Spinal cord (tissue), 10 donors: ENCODE results near the gene MED27. TPM values are rescaled to one million over a fixed set of nuclear protein-coding genes. Genes with fewer than 3 reads are reported as not detected.

Source experiments
- DNase-seq, 6 donors: peaks; one replicate each; pipeline versions ENCODE4 v3.0.0 to v3.0.0-alpha.2; 2013 to 2015; ENCODE audit warnings: low spot score in 6 of 6, low read depth in 4 of 6
- H3K27ac ChIP-seq: one replicate; pipeline ENCODE4 v1.5.1; 2013; ENCODE audit warnings: low read depth, low read length, control low read depth
- H3K27me3 ChIP-seq: one replicate; pipeline ENCODE4 v1.6.1; 2013; ENCODE audit warnings: low read length; ENCODE audit not compliant: control insufficient read depth, insufficient read depth
- H3K36me3 ChIP-seq: one replicate; pipeline ENCODE4 v1.6.1; 2013; ENCODE audit warnings: low read length; ENCODE audit not compliant: control insufficient read depth, insufficient read depth
- H3K4me1 ChIP-seq: one replicate; pipeline ENCODE4 v1.6.1; 2013; ENCODE audit warnings: low read length; ENCODE audit not compliant: control insufficient read depth, insufficient read depth
- H3K4me3 ChIP-seq: one replicate; pipeline ENCODE4 v1.5.1; 2013; ENCODE audit warnings: low read depth, low read length, control low read depth
- H3K9me3 ChIP-seq: one replicate; pipeline ENCODE4 v1.6.1; 2013; ENCODE audit warnings: low read length; ENCODE audit not compliant: control insufficient read depth, insufficient read depth
- WGBS: methylation state at CpG from one replicate; pipeline ENCODE4 v1.1.5; 2013; ENCODE audit warnings: missing lambda C conversion rate; ENCODE audit not compliant: insufficient coverage; 5-methylcytosine and 5-hydroxymethylcytosine counted together
- polyA plus RNA-seq, 2 donors: library from polyadenylated mRNA; unstranded; fragments of 120-200 nt; gene quantifications; one replicate each; pipeline ENCODE4 v1.2.1, GENCODE V29; 2013; ENCODE audit not compliant: insufficient read length in 2 of 2
- total RNA-seq, 2 donors: library from RNA; depleted of rRNA in 1 of 2; stranded (reverse); fragments of 120-200 nt in 1 of 2; fragments of >200 nt in 1 of 2; gene quantifications; one replicate each; pipeline versions ENCODE4 v1.2.3 to v1.2.4, GENCODE V29; 2013 to 2014
- donor health status: healthy.

Gene MED27
- total and polyA plus RNA-seq, 4 donors = 13.9 to 27.8 (median 25.8) TPM

DNA sequence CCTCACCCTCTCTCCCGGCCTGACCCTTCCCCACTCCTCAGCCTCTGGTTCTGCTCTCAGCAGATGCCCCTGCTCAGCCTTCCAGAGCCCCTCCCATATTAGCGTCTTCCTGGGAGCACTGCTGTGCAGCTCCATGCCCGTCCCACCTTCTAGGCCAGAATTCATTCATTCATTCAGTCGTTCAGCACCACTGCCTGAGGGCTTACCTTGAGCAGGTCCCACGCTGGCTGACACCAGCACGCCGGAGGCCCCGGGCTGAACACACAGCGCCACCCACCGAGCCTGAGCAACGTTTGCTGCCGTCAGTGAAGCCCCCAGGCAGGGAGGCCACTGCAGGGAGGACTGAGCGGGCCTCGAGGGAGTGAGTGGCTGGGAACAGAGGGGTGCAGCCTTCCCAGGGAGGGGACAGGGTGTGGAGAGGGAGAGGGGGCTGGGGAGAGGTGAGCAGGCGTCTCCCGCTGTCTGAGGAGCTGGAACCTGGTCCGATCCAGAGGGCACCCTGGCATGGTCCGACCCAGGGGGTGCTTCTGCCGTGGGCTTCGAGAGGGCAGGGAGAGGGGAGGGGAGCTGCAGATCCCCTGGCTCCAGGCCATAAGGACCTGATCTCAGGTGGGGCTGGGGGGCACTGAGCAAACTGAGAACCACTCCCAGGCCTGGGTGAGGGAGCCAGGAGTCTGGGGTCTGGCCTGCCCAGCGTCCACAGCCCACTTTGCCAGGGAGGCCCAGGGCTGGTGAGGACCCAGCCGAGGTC lies 241.0 kb downstream of the MED27 start:
- Histone ChIP-seq H3K27ac (no peak overlapping the region), H3K36me3 (no peaks in the 10 kb centered on the region), H3K9me3 (peaks cover 1% of the 10 kb centered on the region), H3K27me3 (peaks cover 2% of the 10 kb centered on the region), H3K4me1 (peaks cover 10% of the 10 kb centered on the region), H3K4me3 (no peak overlapping the region)
- no peak for DNase-seq
- WGBS = 62% methylated on average over 22 of the region's 22 CpGs

DNA sequence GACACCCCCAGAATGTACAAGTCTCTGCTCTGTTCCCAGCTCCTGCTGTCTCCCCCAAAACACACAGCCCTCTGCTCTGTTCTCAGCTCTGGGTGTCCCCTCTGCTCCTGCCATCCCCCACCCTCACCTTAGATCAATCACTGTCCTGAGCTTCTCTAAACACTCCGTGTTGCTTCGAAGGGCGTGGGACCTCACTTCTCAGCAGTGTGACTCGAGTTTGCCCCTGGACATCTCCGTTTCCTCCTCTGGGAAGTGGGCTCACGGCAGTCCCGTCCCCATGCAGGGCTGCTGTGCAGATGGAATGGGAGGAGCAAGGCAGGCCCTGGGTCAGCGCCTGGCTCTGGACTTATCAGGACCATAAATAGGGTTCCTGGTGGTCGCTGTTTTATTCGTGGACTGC lies 241.8 kb downstream of the MED27 start:
- Histone ChIP-seq H3K4me3 (no peak overlapping the region), H3K9me3 (peaks cover 2% of the 10 kb centered on the region), H3K36me3 (no peaks in the 10 kb centered on the region), H3K27ac (no peak overlapping the region), H3K27me3 (peaks cover 2% of the 10 kb centered on the region), H3K4me1 (peaks cover 10% of the 10 kb centered on the region)
- DNase-seq = no peak
- WGBS = 60% methylated on average over 10 of the region's 10 CpGs

- no peaks in the 10 kb centered on the region for H3K36me3 ChIP-seq
- no peak overlapping the region for H3K27ac ChIP-seq
- peak in 1 of 6 donors; percentile 32 for DNase-seq
- peaks cover 2% of the 10 kb centered on the region for H3K9me3 ChIP-seq
- H3K4me3 ChIP-seq = no peak overlapping the region
- 60% methylated on average over 10 of the region's 10 CpGs for WGBS
- peaks cover 2% of the 10 kb centered on the region for H3K27me3 ChIP-seq
- H3K4me1 ChIP-seq = peaks cover 10% of the 10 kb centered on the region
Observed at GRCh38 chr9:131837316-131837715, 242.4 kb downstream of the MED27 start.

DNA sequence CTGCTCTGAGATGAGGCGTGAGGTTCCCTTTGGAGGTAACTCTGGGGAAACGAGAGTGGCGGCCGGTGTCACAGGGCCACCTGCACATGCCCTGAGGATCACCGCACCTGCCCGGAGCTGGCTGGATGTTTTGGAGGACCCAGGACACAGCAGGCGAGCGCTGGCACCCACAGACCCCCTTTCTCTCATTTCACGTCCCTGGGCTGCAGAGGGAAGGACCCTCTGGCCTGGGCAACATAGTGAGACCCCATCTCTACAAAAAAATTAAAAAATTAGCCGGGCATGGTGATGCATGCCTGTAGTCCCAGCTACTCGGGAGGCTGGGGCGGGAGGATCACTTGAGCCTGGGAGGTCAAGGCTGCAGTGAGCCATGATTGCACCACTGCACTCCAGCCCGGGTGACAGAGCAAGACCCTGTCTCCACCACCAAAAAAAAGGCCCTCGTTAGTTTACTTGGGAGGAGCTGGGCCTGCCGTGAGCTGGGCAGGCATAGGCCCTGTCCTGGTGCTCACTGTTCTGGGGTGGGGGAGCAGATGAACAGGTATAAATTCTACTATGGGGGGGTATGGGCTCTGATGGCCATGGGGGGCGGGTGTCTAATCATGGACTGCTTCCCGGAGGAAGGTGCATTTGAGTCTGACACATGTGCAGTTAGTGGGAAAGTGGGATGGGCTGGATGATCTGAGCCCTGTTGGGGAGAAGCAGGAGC lies 242.9 kb downstream of the MED27 start:
- Histone ChIP-seq H3K9me3 (peaks cover 2% of the 10 kb centered on the region), H3K27ac (no peak overlapping the region), H3K4me3 (no peak overlapping the region), H3K36me3 (no peaks in the 10 kb centered on the region), H3K27me3 (peaks cover 2% of the 10 kb centered on the region), H3K4me1 (peaks cover 10% of the 10 kb centered on the region)
- 87% methylated on average over 15 of the region's 17 CpGs for WGBS
- no peak for DNase-seq

DNA sequence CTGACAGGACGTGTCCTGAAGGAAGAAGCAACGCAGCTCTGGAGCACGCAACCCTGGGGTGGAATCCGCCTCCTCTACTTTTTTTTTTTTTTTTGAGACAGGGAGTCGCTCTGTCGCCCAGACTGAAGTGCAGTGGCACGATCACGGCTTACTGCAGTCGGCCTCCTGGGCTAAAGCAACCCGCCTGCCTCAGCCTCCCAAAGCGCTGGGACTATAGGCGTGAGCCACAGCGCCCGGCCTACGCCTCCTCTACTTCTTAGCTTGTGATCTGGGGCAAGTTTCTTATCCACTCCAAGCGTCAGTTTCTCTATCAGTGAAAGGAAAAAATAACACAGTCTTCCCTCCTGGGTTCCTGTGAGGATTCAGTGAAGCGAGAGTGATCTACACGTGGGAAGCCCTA lies 243.6 kb downstream of the MED27 start:
- Histone ChIP-seq H3K4me3 (no peak overlapping the region), H3K27ac (no peak overlapping the region), H3K36me3 (no peaks in the 10 kb centered on the region), H3K27me3 (peaks cover 2% of the 10 kb centered on the region), H3K9me3 (peaks cover 2% of the 10 kb centered on the region), H3K4me1 (peaks cover 10% of the 10 kb centered on the region)
- DNase-seq = no peak
- WGBS = 82% methylated on average over 15 of the region's 18 CpGs

DNA sequence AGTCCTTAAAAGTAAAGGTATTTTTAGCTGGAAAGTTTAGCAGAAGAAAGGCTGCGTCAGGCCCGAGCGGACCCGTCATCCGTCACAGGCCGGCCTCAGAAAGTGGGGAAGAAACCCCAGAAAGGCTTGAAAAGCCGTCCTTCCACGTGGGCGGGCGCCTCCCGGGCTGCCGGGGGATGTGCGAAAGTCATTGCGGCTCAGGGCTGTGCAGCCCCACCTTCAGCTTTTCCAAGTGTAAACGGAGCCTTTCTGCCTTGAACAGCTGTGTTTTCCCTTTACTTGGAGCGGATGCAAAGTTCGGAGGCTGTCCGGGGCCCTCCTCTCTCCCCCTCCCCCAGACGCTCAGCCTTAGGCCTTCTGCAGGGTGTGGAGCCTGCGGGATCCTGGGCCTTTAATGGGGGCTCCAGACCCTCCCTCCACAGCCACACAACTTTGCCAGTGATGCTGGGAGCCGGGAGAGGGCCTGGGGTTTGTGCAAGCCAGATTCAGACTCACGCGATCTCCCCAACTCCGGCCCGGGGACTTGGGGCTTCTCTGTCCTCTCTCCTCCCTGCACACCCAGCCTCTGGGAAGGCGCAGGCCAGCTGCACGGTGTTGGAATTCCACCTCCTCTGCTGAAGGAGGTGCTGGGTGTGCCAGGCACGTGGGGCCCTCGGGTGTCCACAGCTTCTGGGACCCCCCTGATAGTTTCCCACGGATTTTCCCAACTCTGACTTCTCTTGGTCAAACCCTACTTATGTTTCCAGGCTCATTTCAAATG lies 244.3 kb downstream of the MED27 start:
- Histone ChIP-seq H3K36me3 (no peaks in the 10 kb centered on the region), H3K27ac (peak overlapping the region; percentile 71), H3K27me3 (peaks cover 2% of the 10 kb centered on the region), H3K9me3 (peaks cover 2% of the 10 kb centered on the region), H3K4me1 (peaks cover 10% of the 10 kb centered on the region), H3K4me3 (no peak overlapping the region)
- 39% methylated on average over 25 of the region's 30 CpGs for WGBS
- DNase-seq = peak in 1 of 6 donors; percentile 70

- no peaks in the 10 kb centered on the region for H3K36me3 ChIP-seq
- peaks cover 10% of the 10 kb centered on the region for H3K4me1 ChIP-seq
- peaks cover 2% of the 10 kb centered on the region for H3K27me3 ChIP-seq
- H3K9me3 ChIP-seq = peaks cover 2% of the 10 kb centered on the region
- H3K4me3 ChIP-seq = no peak overlapping the region
- WGBS = 63% methylated on average over 10 of the region's 15 CpGs
- no peak for DNase-seq
- peak overlapping the region; percentile 71 for H3K27ac ChIP-seq
Observed at GRCh38 chr9:131834721-131835120, 244.9 kb downstream of the MED27 start.

DNA sequence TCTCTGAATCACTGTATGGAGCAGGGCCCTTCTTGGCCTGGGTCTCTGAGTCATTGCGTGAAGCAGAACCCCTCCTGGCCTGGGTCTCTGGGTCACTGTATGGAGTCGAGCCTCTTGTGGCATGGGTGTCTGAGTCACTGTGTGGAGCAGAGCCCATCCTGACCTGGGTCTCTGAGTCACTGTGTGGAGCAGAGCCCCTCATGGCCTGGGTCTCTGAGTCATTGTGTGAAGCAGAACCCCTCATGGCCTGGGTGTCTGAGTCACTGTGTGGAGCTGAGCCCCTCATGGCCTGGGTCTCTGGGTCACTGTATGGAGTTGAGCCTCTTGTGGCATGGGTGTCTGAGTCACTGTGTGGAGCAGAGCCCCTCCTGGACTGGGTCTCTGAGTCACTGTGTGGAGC lies 245.8 kb downstream of the MED27 start:
- Histone ChIP-seq H3K4me1 (peaks cover 10% of the 10 kb centered on the region), H3K27ac (no peak overlapping the region), H3K9me3 (peaks cover 2% of the 10 kb centered on the region), H3K4me3 (no peak overlapping the region), H3K27me3 (peaks cover 2% of the 10 kb centered on the region), H3K36me3 (no peaks in the 10 kb centered on the region)
- no peak for DNase-seq
- WGBS = 94% methylated on average over 2 of the region's 2 CpGs

DNA sequence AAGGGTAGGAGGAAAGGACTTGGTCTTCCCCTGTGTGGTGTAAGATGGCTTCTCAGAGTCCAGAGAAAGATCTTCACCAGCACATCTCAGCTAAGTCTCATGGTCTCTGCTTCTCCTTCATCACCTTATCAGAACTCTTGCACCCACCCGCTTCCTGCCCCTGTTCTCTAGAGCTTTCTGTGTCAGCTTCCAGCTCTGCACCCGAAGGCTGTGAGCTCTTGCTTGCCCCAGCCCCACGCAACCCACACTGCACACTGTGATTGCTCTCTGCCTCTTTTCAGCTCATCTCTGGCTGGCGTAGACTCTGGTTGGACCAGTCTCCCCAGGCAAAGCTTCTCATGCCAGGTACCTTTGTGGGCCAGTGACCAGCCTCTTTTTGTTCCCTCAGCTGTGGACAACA lies 246.6 kb downstream of the MED27 start:
- 65% methylated on average over 4 of the region's 4 CpGs for WGBS

More for the DNA sequence above, 246.6 kb downstream of the MED27 start:
- Histone ChIP-seq H3K4me1 (peaks cover 12% of the 10 kb centered on the region), H3K27me3 (peaks cover 2% of the 10 kb centered on the region), H3K9me3 (peaks cover 2% of the 10 kb centered on the region), H3K27ac (no peak overlapping the region), H3K36me3 (no peaks in the 10 kb centered on the region), H3K4me3 (no peak overlapping the region)
- DNase-seq = no peak
